SK-N-DZ (cell line): ENCODE data around the gene SGK1.

Experiments
- DNase-seq: peaks from one replicate; pipeline ENCODE4 v3.0.0-alpha.2; 2015; ENCODE audit warnings: low spot score

SGK1 gene

DNA sequence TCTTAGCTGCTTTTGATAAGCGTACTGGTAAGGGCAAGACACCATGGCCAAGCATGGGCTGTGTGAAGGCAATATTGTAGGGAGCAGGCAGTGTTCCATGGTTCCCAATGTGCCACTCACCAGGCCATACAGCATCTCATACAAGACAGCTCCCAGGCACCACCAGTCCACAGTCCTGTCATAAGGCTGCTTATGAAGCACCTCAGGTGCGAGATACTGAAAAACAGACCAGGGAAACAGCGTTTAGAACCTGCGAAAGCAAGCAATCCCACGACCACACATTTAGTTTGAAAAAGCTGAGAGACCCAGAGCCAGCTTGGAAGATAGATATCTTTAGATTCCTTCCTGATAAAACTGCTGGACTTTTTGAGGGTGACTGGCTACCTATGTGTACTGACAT, 146.4 kb downstream of the SGK1 start:
- no peak for DNase-seq

DNA sequence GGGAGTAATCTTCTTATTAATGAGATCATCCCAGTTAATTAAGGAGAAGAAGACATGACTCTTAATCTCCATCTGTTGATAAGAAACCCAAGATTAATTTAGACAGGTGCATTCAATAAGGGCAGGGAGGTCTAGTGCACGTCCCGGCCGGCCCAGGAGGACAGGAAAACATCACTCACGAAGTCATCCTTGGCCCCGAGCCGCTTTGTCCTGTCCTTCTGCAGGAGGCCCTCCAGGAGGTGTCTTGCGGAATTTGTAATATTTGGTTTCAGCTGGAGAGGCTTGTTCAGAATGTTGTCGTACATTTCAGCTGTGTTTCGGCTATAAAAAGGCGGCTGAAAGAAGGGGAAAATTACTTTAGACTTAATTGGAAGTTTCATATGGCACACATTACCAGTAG, 147.1 kb downstream of the SGK1 start:
- DNase-seq = no peak

DNA sequence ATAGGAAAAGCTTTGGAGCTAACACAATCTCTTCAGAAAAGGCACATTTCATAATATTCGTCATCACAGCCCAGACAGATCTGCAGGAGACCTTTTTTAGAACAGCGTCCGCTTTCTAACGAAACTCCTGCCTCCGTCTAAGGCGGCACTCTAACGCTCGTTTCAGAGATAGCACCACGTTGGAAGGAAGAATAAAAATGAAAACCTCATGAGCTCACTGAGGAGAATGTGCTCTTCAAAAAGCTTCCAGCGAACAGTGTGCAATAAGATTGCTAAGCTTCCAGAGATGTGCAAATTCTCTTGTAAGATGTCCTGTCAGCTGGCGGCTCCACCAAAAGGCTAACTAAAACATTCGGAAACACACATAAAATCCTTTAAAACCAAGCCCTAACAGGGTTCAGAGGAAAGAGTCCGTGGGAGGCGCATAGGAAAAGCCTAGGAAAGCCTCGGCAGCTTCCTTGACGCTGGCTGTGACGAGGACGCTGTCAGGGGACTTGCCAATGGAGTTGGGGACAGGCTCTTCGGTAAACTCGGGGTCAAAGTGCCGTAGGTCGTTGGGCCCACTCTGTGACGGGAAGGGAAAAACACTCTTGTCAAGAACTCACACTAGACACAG, 147.9 kb downstream of the SGK1 start:
- no peak for DNase-seq

DNA sequence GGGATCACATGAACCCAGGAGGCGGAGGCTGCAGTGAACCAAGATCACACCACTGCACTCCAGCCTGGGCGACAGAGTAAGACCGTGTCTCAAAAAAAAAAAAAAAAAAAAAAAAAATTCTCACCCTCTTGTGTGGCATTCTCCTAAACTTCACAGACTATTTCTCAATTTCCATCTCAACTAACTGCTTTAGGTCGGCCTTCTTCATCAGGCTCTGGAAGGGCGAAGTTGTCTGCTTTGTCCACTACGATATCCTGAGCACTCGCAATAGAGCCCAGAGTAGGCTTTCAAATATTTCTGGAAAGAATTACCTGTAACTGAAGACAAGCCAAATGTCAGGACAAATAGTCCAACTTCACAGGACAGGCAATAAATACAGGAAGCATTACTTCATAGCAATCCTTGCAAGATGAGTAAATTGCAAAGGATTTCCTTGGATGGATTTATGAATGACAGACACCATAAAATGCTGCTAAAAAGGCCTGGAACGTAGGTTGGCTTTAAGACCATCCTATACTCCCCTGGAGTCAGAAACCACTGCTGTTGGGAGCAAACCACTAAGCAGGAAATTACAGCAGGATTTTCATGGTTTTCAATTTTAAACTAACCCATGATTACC, 149.2 kb downstream of the SGK1 start:
- DNase-seq = no peak

DNA sequence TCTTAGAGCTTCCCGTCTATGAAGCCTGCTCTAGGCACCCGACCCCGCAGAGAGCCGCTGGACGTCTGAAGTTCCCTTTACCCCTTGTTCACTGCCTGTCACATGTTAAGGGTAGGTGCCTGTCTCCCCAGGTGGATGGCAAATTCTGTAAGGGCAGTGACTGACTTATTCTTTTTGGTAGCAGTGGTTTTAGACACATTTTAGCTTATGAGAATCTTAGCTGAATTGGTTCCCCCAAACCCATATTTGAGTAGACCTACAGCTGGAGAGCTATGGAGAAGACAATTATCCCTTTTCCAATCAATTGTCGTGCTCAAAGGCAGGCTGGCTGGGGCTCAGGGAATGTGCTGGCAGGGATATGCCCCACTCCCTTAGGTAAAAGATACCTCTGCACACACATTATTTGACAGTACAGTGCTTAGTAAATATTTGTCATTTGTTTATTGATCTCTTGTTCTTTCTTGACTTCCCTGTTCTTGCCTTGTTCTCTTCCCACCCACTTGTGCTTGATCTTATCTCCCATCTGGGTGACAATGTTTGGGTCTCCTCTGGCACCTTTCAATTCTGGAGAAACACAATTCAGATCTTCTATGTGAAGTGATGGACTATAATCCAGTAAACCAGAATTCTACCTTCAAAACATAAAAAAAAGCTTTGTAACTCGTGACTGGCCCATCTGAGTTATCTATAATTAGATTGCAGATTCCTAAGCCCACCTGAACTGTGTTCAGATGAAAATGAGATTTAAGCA, 151.2 kb downstream of the SGK1 start:
- no peak for DNase-seq

DNA sequence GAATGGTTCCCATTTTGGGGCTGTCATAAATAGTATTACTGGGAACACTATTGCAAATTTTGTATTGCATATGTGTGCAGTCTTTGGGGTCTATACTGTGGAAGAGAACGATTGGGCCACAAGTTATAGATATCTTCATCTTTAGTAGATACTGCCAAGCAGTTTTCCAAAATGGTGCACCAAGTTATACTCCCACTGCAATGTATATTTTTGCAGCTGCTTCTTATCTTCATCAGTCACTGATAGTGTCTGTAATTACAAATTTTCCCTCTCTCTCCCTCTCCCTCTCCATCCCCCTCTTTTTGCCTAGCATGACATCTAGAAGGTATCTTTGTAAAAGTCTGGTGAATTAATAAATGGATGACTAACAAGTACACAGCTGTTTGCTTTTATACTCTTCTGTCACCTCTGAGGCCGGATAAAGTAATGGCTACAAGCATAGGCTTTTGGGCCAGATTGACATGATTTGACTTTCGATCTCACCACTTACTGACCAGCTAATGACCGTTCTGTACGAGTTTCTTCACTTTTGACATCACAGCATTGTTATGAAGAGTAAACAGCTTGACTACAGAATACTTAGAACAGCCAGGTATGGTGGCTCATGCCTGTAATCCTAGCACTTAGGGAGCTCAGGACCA, 152.2 kb downstream of the SGK1 start:
- no peak for DNase-seq

DNA sequence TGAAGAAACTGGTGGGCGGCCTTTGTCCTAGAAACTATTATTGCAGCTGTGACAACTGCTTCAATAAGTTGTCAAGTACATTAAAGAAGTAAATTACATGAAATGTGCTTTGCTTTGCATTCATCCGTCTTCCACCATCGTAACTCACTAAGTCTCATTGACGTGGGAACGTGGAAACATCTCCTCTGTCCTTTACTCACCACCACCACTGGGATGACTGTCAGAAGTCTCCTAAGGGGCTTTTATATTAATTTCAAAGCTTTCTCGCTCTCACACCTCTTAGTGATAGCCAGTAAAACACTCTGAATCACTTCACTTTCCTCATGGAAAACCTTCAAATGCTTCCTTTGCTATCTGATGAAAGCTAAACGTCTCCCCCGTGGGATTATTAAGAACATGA, 153.6 kb downstream of the SGK1 start:
- no peak for DNase-seq

DNA sequence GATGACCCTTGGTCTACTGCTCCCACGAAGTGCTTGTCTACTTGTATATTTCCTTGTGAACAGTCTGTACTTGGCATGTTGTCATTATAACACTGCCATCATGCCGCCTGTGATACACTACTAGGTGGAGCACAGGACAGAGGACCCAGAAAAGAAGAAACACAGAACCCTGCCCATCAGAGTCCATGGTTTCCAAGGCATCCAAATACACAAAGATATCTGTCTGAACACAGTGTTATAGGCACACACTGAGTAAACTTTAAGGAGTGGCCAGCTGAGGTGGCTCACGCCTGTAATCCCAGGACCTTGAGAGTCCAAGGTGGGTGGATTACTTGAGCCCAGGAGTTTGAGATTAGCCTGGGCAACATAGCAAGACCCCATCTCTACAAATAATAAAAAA, 155.0 kb downstream of the SGK1 start:
- DNase-seq = no peak

DNA sequence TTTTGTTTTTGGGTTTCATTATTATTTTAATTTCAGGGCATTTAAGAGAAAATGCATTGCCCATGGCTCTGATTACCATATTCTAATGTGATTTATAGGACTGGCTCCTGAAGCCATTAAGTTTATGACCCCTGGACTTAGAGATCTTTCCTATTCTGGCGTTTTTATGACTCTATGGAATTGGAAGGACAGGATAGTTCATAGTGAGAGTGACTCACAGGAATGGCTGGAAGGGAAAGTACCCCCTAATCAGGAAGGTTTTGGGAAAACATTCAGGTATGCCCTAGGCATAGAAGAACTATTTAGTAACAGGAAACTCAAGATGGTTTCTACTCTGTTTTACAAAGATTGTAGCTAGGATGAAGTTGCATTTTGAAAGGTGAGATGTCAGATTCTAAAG, 156.9 kb downstream of the SGK1 start:
- DNase-seq = no peak

DNA sequence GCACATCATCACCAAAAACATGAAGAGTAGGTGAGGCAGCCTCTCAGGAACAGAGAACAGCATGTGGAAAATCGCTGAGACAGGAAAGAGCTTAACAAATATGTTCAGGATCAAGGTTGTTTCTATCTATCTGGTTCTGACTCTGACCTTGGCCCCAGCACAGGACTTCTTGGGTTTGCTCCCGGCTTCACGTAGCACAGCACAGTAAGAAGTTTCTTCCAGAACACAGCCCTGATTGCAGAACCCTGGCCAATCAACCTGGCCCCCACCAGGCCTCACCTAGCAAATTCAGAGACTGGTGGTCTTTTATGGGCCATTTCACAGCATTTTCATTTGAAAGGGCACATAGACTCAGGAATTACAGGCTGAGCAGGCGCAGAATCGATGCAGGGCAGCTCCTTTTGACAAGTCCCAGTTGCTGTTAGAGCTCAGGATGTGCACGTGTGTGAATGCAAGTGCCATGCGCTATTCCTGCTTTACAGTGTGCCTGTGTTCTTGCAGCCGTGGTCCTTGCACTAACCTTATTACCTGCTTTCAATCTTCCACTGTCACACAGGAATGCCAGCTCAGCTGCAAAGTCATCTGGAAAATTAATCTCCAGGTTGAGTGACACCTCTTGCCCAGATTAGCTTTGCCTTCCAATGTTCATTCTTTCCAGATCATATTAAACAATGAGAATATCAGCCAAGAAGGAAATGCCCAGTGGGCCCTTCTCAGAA, 165.0 kb downstream of the SGK1 start:
- DNase-seq = peak; percentile 45

DNA sequence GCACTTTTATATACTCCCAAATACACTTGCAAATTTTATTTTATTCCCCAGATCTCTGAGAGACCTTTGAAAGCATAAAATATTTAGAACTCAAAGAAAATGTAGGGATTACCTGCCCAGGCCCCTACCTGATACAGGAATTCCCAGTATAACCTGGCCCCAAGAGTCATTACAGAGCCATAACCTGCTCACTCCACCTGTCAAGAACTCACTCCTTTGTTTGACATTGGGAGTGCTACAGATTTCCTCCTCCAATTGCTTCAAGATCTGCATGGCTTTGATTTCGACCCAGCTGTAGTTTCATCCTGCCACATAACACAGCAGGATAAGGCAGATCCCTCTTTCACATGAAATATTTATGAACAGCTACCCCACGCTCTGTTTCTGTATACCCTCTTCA, 169.3 kb downstream of the SGK1 start:
- DNase-seq = no peak

DNA sequence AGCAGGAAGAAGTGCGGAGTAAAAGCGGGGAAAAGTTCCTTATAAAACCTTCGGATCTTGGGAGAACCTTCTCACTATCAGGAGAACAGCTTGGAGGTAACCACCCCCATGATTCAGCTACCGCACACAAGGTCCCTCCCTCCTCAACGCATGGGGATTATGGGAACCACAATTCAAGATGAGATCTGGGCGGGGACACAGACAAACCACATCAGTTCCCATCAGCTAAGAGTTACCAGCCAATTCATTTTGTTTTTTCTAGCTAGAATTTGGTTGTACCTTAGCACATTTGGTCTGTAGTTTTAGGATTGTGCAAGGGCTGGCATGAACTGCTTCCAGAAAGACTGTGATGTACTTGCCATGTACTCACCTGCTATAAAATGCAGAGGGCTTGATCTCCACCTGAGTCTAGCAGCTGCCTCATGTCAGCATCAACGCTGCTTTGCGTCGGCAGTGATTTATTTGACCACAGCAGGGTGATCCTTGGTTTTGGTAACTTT, 170.8 kb downstream of the SGK1 start:
- no peak for DNase-seq

DNA sequence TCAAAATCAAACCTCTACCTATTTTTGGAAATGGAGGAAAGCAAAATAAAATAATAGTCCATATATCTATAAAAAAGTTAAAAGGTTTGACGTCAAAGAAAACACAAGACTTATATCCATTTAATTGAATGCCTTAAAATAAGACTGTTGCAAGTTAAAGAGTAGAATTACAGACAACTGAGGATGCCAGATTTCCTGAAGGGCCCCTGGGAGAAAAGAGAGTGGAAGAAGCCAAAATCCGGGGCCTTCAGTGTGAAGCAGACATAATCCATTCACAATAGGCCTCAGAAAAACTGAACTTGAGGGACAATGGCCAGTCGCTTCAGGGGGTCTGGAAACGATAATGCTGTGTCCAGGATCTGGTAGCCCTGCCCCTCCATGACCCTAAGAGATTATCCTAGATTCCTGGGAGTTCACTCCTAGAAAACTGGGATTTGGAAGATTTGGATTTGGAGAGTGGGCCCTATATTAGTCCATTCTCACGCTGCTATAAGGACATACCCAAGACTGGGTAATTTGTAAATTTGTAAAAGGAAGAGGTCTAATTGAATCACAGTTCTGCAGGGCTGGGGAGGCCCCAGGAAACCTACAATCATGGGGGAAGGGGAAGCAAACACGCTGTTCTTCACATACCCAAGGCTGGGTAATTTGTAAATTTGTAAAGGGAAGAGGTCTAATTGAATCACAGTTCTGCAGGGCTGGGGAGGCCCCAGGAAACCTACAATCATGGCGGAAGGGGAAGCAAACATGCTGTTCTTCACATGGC, 171.5 kb downstream of the SGK1 start:
- DNase-seq = no peak

DNA sequence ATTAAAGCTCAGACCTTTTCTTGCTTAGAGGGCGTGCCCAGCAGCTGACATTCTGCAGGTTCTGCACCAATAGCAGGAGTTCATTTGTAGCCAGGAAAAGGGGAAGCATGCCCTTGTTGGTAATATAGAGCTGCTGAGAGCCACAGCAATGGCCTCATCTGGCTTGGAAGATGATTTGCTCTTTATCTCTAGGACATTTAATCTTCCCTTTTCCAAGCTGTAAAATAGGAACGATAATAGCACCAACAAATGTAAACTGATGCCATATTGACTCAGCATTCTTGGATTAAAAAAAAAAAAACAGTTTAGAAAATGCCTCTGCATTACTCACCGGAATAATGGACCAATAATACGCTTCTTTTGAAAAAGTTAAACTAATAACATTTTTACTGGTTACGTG, 172.1 kb downstream of the SGK1 start:
- no peak for DNase-seq

DNA sequence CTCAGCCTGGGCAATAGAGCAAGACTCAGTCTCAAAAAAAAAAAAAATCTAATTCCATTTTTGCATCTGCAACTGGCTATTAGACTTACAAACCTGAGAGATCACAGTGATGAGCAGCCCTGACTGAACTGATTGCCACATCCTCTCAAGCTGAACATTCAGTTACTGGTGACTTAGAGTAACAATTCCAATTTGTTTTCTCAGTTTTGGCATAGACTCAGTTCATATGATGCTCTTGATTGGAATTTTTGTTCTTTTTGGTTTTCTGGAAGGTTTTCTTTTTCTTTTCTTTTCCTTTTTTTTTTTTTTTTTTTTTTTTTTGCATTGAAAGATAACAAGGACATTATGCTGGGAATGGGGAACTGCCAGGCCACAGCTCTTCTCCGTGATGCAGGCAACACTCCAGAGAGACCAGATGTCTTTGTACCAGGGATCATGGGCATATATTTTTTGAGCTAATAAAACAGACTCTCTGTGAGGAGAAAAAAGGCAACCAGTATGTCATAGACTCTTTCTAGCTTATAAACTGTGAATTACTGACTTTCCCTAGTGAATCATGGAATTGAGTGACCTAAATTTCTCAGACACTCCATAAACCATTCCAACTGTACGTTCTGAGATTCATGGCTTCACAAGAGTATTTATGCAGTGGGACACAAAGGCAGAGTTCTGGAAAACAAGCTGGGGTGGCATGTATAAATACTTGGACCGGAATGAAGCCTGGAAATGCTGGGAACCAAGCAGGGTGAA, 179.5 kb downstream of the SGK1 start:
- no peak for DNase-seq

DNA sequence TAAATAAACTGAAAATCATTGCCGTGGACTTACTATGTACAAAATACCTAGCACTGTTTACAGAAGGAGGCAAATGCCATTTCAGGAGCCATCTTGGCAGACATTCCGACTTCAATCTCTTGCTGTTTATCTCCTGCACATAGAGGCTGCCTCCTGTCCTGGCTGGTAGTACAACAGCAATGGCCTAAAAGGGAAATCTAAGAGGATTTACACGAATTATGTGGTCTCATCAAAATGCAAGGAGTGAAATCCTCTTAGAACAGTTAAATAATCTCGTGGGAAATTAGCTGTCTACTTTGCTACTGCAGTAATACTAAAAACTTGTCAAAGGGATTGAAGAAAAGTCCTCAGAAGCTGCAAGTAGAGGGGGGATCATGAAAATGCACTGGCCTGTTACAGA, 183.3 kb downstream of the SGK1 start:
- DNase-seq = no peak

DNA sequence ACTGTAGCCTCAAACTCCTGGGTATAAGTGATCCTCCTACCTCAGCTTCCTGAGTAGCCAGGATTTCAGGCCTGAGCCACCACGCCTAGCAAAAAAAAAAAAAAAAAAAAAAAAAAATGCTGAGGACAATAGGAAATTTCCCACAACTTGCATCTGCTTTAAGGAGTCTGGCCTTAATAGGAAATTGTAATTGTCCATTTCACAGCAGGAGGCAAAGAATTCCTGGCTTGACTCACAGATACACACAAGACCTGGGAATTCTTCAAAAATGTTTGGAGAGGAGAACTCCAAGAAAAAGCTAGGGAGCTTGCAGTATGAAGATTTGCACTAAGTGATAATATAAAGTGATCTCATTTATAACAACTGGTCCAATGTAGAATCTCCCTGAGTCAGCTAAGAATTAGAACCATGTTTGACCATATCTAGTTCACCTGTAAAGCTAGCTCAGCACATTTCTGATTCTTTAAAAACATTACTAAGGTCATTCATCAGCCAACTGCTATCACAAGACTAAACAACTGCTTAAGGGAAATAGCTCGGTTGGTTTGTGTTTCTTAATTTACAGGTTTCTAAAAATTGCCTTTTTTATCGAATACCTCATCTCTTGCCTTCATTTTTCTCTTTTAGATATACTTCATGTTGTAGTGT, 185.3 kb downstream of the SGK1 start:
- DNase-seq = no peak

DNA sequence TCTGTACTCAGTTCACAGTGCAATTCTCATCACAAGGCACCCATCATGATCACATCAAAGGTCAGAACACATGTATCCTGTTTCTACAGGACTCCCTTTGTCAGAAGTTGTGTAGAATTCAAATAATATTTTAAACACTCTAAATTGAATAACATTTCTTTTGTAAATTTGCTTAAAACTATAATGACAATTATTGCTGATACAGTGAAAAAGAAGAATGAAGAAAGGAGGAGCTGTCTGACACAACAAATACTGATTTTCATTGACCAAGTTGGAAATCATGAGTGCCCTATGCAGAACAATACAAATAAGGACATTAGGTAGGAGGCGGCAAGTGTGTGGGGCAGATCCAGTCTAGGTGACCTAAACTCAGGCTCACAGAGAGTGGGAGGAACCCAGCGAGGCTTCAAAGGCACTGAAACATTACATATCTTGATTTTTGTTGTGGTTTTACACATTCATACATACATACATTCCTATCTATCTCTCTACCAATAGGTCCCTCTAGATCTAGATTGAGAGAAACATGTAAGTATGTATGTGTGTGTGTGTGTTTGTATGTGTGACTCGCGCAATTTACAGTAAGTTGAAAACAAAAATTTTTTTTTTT, 186.3 kb downstream of the SGK1 start:
- DNase-seq = no peak

DNA sequence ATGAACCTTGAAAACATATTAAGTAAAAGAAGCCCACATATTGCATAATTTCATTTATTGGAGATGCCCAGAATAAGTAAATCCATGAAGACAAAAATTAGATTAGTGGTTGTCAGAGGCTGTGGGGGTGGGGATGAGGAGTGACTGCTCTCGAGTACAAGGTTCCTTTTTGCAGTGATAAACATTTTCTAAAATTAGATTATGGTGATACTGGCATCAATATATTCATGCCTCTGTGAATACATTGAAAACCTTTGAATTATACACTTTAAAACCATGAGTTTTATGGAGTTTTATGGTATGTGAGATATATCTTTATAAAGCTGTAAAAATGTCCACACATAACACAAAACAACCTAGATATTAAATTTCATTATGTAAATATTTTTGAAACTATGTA, 189.8 kb downstream of the SGK1 start:
- no peak for DNase-seq
